Retina (tissue), 1 donor: ENCODE results near the gene FEM1B.

Experiments
- DNase-seq: peaks from one replicate; pipeline ENCODE4 v3.0.0-alpha.2; 2016

FEM1B gene

GRCh38 chr15:68285259-68285980 is 7.9 kb downstream of the FEM1B start:
- DNase-seq: no peak

GRCh38 chr15:68286256-68286655 is 8.7 kb downstream of the FEM1B start:
- no peak for DNase-seq

- DNase-seq: no peak
Observed at GRCh38 chr15:68289057-68289456, 11.5 kb downstream of the FEM1B start.

GRCh38 chr15:68289621-68290352 is 12.2 kb downstream of the FEM1B start:
- DNase-seq: no peak

GRCh38 chr15:68290715-68291114 is 13.2 kb downstream of the FEM1B start:
- no peak for DNase-seq

GRCh38 chr15:68292157-68292781 is 14.7 kb downstream of the FEM1B start:
- no peak for DNase-seq

GRCh38 chr15:68292967-68293366 is 15.4 kb downstream of the FEM1B start:
- DNase-seq: no peak

- no peak for DNase-seq
Observed at GRCh38 chr15:68295014-68295805, 17.7 kb downstream of the FEM1B start.

GRCh38 chr15:68298336-68298735 is 20.8 kb downstream of the FEM1B start:
- no peak for DNase-seq

- no peak for DNase-seq
Observed at GRCh38 chr15:68298882-68299381, 21.4 kb downstream of the FEM1B start.

GRCh38 chr15:68299436-68299835 is 21.9 kb downstream of the FEM1B start:
- DNase-seq: no peak

- no peak for DNase-seq
Observed at GRCh38 chr15:68300115-68300940, 22.8 kb downstream of the FEM1B start.

GRCh38 chr15:68301301-68301700 is 23.8 kb downstream of the FEM1B start:
- no peak for DNase-seq

- DNase-seq: no peak
Observed at GRCh38 chr15:68302729-68303128, 25.2 kb downstream of the FEM1B start.

GRCh38 chr15:68303134-68303533 is 25.6 kb downstream of the FEM1B start:
- DNase-seq: no peak

- DNase-seq: no peak
Observed at GRCh38 chr15:68303560-68304436, 26.3 kb downstream of the FEM1B start.

GRCh38 chr15:68304589-68305337 is 27.2 kb downstream of the FEM1B start:
- no peak for DNase-seq

GRCh38 chr15:68305420-68305871 is 27.9 kb downstream of the FEM1B start:
- no peak for DNase-seq

- DNase-seq: no peak
Observed at GRCh38 chr15:68307131-68307928, 29.8 kb downstream of the FEM1B start.
